Mesendoderm (in vitro differentiated cells): ENCODE results near the gene KY.

Source experiments
- DNase-seq: peaks from one replicate; pipeline ENCODE4 v3.0.0; 2013
- H2AK5ac ChIP-seq: 2 replicates; pipeline ENCODE4 v1.6.1; 2013; ENCODE audit warnings: low read length, inconsistent platforms
- H2BK120ac ChIP-seq: 2 replicates; pipeline ENCODE4 v1.6.1; 2013; ENCODE audit warnings: low read depth, mild to moderate bottlenecking, low read length, moderate library complexity, mixed read lengths
- H2BK15ac ChIP-seq: replicated peaks from 2 replicates; pipeline ENCODE4 v1.6.1; 2013; ENCODE audit warnings: low read depth, mild to moderate bottlenecking, moderate library complexity
- H2BK5ac ChIP-seq: 2 replicates; pipeline ENCODE4 v1.6.1; 2013; ENCODE audit warnings: low read length, inconsistent platforms
- H3K18ac ChIP-seq: 2 replicates; pipeline ENCODE4 v1.6.1; 2013; ENCODE audit warnings: mild to moderate bottlenecking, low read length, mixed read lengths
- H3K23ac ChIP-seq: one replicate; pipeline ENCODE4 v1.6.1; 2013; ENCODE audit warnings: low read length
- H3K27ac ChIP-seq: 2 replicates; pipeline ENCODE4 v1.5.1; 2013; ENCODE audit warnings: low read depth, mild to moderate bottlenecking, inconsistent platforms, low read length, moderate library complexity
- H3K27me3 ChIP-seq: 2 replicates; pipeline ENCODE4 v1.6.1; 2013; ENCODE audit warnings: low read length, control low read depth, mild to moderate bottlenecking, inconsistent platforms; ENCODE audit not compliant: insufficient read depth, poor library complexity
- H3K36me3 ChIP-seq: 2 replicates; pipeline ENCODE4 v1.6.1; 2013; ENCODE audit warnings: low read length, inconsistent platforms; ENCODE audit not compliant: control insufficient read depth, insufficient read depth
- H3K4ac ChIP-seq: one replicate; pipeline ENCODE4 v1.6.1; 2013; ENCODE audit warnings: low read depth, mild to moderate bottlenecking, low read length, moderate library complexity
- H3K4me1 ChIP-seq: 2 replicates; pipeline ENCODE4 v1.6.1; 2013; ENCODE audit warnings: low read depth, low read length, inconsistent platforms; ENCODE audit not compliant: control insufficient read depth
- H3K4me2 ChIP-seq: 2 replicates; pipeline ENCODE4 v1.6.1; 2013; ENCODE audit warnings: low read length
- H3K4me3 ChIP-seq: 2 replicates; pipeline ENCODE4 v1.5.1; 2013; ENCODE audit warnings: mild to moderate bottlenecking, low read length
- H3K56ac ChIP-seq: one replicate; pipeline ENCODE4 v1.6.1; 2013; ENCODE audit warnings: low read length
- H3K79me1 ChIP-seq: 2 replicates; pipeline ENCODE4 v1.6.1; 2013; ENCODE audit warnings: low read length, inconsistent platforms
- H3K79me2 ChIP-seq: 2 replicates; pipeline ENCODE4 v1.6.1; 2013; ENCODE audit warnings: mild to moderate bottlenecking, low read length; ENCODE audit not compliant: control insufficient read depth, insufficient read depth
- H3K9ac ChIP-seq: 2 replicates; pipeline ENCODE4 v1.6.1; 2013; ENCODE audit warnings: low read length, inconsistent platforms
- H4K5ac ChIP-seq: one replicate; pipeline ENCODE4 v1.6.1; 2013; ENCODE audit warnings: low read length
- H4K8ac ChIP-seq: one replicate; pipeline ENCODE4 v1.6.1; 2013; ENCODE audit warnings: low read depth, mild to moderate bottlenecking, control low read depth, low read length, moderate library complexity
- whole genome bisulfite sequencing: extraction: QIAGEN DNeasy Blood & Tissue Kit; methylation state at CpG from one replicate; pipeline ENCODE4 v1.1.7; 2013; ENCODE audit warnings: low lambda C conversion rate, missing lambda C conversion rate; ENCODE audit not compliant: insufficient coverage; ENCODE audit errors: extremely low coverage; 5-methylcytosine and 5-hydroxymethylcytosine counted together

The KY gene

GRCh38 chr3:134685929-134686802, 35.3 kb upstream of the KY start:
- H3K23ac ChIP-seq: no peak overlapping the region
- no peaks in the 10 kb centered on the region for H3K36me3 ChIP-seq
- no peak overlapping the region for H3K4me3 ChIP-seq
- H4K5ac ChIP-seq: no peak overlapping the region
- H2BK5ac ChIP-seq: no peak overlapping the region
- no peak for DNase-seq
- H3K27ac ChIP-seq: no peak overlapping the region
- WGBS: no CpG with 5 or more reads among the region's 7 CpGs
- no peaks in the 10 kb centered on the region for H3K79me2 ChIP-seq
- no peak overlapping the region for H2BK15ac ChIP-seq
- H3K27me3 ChIP-seq: peaks cover 2% of the 10 kb centered on the region
- no peak overlapping the region for H3K9ac ChIP-seq
- H2BK120ac ChIP-seq: no peak overlapping the region
- H3K79me1 ChIP-seq: no peaks in the 10 kb centered on the region
- H3K56ac ChIP-seq: no peak overlapping the region
- no peak overlapping the region for H3K4ac ChIP-seq
- no peaks in the 10 kb centered on the region for H3K4me1 ChIP-seq
- no peak overlapping the region for H2AK5ac ChIP-seq
- H3K18ac ChIP-seq: no peak overlapping the region
- H3K4me2 ChIP-seq: no peak overlapping the region
- no peak overlapping the region for H4K8ac ChIP-seq

GRCh38 chr3:134682196-134682880, 31.5 kb upstream of the KY start:
- H3K9ac ChIP-seq: no peak overlapping the region
- H3K4me1 ChIP-seq: no peaks in the 10 kb centered on the region
- no peak overlapping the region for H2BK5ac ChIP-seq
- no peak overlapping the region for H3K18ac ChIP-seq
- no peak overlapping the region for H3K4me3 ChIP-seq
- H3K4ac ChIP-seq: no peak overlapping the region
- no peak overlapping the region for H4K8ac ChIP-seq
- no peaks in the 10 kb centered on the region for H3K36me3 ChIP-seq
- H3K27me3 ChIP-seq: peaks cover 2% of the 10 kb centered on the region
- H2BK120ac ChIP-seq: no peak overlapping the region
- H3K56ac ChIP-seq: no peak overlapping the region
- no peaks in the 10 kb centered on the region for H3K79me2 ChIP-seq
- DNase-seq: no peak
- H3K23ac ChIP-seq: no peak overlapping the region
- no CpG with 5 or more reads among the region's 7 CpGs for WGBS
- no peaks in the 10 kb centered on the region for H3K79me1 ChIP-seq
- H3K27ac ChIP-seq: no peak overlapping the region
- no peak overlapping the region for H4K5ac ChIP-seq
- H2AK5ac ChIP-seq: no peak overlapping the region
- H3K4me2 ChIP-seq: no peak overlapping the region
- no peak overlapping the region for H2BK15ac ChIP-seq

GRCh38 chr3:134681522-134681900, 30.7 kb upstream of the KY start:
- H3K79me2 ChIP-seq: no peaks in the 10 kb centered on the region
- WGBS: no CpG with 5 or more reads among the region's 6 CpGs
- no peak overlapping the region for H2AK5ac ChIP-seq
- H4K5ac ChIP-seq: no peak overlapping the region
- H3K27ac ChIP-seq: no peak overlapping the region
- no peak overlapping the region for H3K4me2 ChIP-seq
- no peak overlapping the region for H4K8ac ChIP-seq
- no peak overlapping the region for H3K4ac ChIP-seq
- no peaks in the 10 kb centered on the region for H3K79me1 ChIP-seq
- H2BK5ac ChIP-seq: no peak overlapping the region
- no peak overlapping the region for H3K56ac ChIP-seq
- no peaks in the 10 kb centered on the region for H3K36me3 ChIP-seq
- no peak overlapping the region for H3K18ac ChIP-seq
- H3K4me1 ChIP-seq: no peaks in the 10 kb centered on the region
- peaks cover 2% of the 10 kb centered on the region for H3K27me3 ChIP-seq
- H3K4me3 ChIP-seq: no peak overlapping the region
- H2BK120ac ChIP-seq: no peak overlapping the region
- no peak for DNase-seq
- H3K9ac ChIP-seq: no peak overlapping the region
- no peak overlapping the region for H3K23ac ChIP-seq
- H2BK15ac ChIP-seq: no peak overlapping the region

GRCh38 chr3:134680796-134681521, 30.1 kb upstream of the KY start:
- Histone ChIP-seq H3K4me2 (no peak overlapping the region), H3K4me1 (no peaks in the 10 kb centered on the region), H2BK5ac (no peak overlapping the region), H3K79me1 (no peaks in the 10 kb centered on the region), H3K23ac (no peak overlapping the region), H3K36me3 (no peaks in the 10 kb centered on the region), H3K79me2 (no peaks in the 10 kb centered on the region), H3K4me3 (no peak overlapping the region), H3K18ac (no peak overlapping the region), H2BK120ac (no peak overlapping the region), H3K27ac (no peak overlapping the region), H3K27me3 (peaks cover 2% of the 10 kb centered on the region), H4K5ac (no peak overlapping the region), H2AK5ac (no peak overlapping the region), H4K8ac (no peak overlapping the region), H3K9ac (no peak overlapping the region), H3K56ac (no peak overlapping the region), H3K4ac (no peak overlapping the region), H2BK15ac (no peak overlapping the region)
- no peak for DNase-seq
- WGBS: no CpG with 5 or more reads among the region's 10 CpGs

- H2BK15ac ChIP-seq: no peak overlapping the region
- no peaks in the 10 kb centered on the region for H3K79me1 ChIP-seq
- H3K9ac ChIP-seq: no peak overlapping the region
- no peak overlapping the region for H3K4me2 ChIP-seq
- H3K23ac ChIP-seq: no peak overlapping the region
- no peak overlapping the region for H4K5ac ChIP-seq
- no peak overlapping the region for H3K56ac ChIP-seq
- no CpG with 5 or more reads among the region's 2 CpGs for WGBS
- no peak for DNase-seq
- H3K27ac ChIP-seq: no peak overlapping the region
- H3K36me3 ChIP-seq: no peaks in the 10 kb centered on the region
- H3K4ac ChIP-seq: no peak overlapping the region
- no peak overlapping the region for H2AK5ac ChIP-seq
- no peak overlapping the region for H4K8ac ChIP-seq
- H3K18ac ChIP-seq: no peak overlapping the region
- no peak overlapping the region for H2BK120ac ChIP-seq
- H3K79me2 ChIP-seq: no peaks in the 10 kb centered on the region
- no peaks in the 10 kb centered on the region for H3K4me1 ChIP-seq
- H3K4me3 ChIP-seq: no peak overlapping the region
- no peaks in the 10 kb centered on the region for H3K27me3 ChIP-seq
- H2BK5ac ChIP-seq: no peak overlapping the region
Observed at GRCh38 chr3:134677987-134678308, 27.1 kb upstream of the KY start.
